GM19035 (cell line): ENCODE results near the gene ADPRH.
A peak's percentile ranks its signal among the peaks of the same experiment; 100 is the strongest.
"Not testable (repeated sequence)": the region's sequence is repeated elsewhere in the genome, so short reads cannot be mapped to it uniquely, and the experiment has no call there.

Experiments
- ATAC-seq: cut with Tn5 transposase; IDR thresholded peaks from one replicate; pipeline ENCODE4 v1.9.1; 2021; ENCODE audit not compliant: unreplicated experiment

The ADPRH gene

DNA sequence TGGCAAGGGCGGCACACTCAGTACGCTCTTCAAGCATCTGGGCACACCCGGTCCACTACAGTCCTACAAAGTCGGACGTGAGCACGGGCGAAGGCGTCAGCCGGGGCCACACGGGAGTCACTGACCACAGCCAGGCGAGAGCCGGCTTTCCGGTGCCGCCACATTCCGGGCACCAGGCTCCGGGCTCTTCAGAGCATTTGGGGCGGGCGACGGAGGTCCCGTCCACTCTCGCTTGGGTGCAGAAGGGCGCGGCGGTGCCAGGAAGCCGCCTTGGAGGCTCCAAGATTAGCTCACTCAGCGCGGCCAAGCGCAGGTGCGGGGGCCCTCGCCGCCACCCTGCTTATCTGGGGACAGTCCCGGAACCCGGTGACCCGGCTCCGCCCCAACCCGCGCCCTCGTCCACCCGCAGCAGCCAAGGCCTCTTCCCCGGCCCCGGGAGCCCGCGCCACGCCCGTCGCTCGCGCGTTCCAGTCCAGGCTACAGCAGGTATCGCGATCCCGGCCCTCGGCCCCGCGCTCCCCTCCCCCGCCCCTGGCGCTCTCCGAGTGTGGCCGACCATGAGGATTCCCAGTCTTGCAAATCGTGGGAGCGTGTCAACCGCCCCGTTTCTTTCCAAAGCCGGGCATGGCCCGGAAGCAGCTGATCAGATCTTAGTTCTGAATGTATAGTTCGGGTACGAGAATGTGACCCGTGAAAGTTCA lies at the start of gene ADPRH:
TSS of gene ADPRH (plus strand) at position 127 of the 701 bp plus-strand sequence. CDS start 2,678 bp downstream, outside the sequence.
- peak; percentile 64 for ATAC-seq

DNA sequence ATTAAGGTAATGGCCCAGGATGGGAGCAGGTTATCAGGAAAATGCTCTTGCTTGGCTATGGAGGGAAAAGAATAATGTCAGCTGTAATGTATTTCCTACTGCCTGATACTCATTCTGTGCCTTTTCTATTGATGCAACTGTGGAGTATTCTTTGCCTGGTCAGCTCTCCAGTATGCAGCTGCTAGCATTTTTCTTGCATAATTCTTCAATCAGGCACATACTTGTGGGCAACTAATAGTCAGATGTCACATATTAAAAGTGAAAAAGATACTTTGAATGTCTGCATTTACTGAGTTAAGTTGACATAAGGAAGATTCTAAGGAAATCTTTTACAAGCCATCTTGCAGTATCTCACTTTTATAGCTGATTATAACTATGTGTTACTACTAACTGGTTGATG lies 49.4 kb upstream of the ADPRH start:
- ATAC-seq, result no peak

DNA sequence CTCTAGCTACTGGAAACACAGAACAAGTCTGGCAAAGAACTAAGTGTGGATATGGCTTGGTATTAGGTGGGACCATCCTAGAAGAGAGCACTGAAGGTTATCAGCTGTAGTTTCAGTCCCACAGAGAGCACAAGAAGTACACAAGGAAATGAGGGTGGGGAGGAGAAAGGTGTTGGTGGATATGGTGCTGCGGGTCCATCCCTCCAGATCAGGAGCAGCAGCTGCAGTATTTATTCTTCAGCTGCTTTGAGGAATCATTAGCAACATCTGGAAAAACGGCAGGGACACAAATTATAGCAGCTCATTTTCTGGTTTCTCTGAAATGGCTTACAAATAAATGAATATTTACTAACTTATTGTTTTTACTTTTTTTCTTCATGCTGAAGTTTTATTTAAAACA lies 48.8 kb upstream of the ADPRH start:
- ATAC-seq, result no peak

DNA sequence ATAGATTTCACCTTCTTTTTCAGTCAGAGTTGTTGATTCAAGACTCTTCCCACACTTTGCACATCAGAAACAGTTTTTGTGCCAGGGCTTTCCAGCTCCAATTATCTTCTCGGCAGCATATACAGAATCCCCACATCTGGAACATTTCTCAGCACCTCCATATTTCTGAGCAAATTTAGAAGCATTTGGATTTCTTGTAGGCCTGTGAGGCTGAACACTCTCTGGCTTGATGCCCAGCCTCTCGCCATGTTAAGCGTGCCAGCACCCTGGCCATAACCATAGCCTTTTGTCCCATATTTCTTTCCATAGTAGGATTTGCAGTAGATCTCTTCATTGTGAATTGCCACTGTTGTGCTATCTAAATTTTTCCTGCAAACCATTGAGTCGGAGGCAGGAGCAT lies 48.1 kb upstream of the ADPRH start:
- ATAC-seq, result no peak

DNA sequence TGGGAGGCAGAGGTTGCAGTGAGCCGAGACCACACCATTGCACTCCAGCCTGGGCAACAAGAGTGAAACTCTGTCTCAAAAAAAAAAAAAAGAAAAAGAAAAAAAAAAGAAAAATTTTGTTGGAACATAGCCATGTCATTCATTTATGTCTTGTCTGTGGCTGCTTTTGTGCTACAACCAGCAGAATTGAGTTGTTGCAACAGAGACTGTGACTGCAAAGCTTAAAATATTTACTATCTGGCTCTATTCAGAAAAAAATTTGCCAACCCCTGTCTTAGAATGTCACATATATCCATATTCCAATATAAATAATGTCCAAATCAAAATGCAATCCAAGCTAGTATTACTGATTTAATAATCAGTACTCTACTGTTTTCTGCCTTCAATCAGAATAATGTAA lies 45.0 kb upstream of the ADPRH start:
- no peak for ATAC-seq

DNA sequence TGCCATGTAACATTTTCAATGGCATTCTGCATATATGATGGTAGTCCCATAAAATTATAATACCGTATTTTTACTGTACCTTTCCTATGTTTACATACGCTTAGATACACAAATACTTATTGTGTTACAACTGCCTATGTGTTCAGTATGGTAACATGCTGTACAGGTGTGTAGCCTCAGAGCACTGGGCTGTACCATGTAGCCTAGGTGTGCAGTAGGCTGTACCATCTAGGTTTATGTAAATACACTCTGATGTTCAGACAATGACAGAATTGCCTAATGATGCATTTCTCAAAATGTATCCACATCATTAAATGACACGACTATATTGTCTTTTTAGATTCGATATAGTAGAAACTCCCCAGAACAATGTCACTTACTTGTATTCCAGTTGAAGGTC lies 42.5 kb upstream of the ADPRH start:
- no peak for ATAC-seq

DNA sequence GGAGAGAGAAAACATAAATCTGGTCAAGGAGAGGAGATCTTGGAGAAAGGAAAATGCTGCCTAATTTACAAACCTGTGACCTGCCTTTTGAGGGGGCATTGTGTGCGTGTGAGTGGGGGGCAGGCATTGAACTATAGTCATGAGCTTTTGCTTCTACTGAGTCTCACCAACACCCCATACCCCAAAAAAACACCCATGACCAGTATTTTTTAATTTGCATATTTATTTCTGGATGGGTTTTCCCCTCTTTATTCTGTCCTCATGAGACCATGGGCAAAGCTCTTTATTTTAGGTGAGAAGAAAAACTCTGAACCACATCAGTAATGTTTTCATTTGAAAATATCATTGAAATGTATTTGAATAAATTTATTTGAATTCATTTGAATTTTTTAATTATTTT lies 40.5 kb upstream of the ADPRH start:
- no peak for ATAC-seq

DNA sequence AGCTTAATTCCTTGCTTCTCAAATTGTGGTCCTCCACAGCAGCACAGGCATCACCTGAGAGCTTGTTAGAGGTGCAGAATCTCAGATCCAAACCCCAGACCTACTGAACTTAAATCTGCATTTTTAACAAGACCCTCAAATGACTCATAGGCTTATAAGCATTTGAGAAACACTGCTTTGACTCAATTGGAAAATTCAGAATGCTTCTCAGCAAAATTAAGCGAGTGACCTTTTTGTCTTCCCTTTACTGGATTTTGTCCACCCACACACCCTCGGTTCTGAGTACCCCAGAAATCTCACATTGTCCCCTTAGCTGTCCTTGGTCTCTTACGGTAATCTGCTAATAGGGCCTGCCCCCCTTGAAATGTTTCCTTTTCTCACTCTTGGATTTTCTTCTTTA lies 37.7 kb upstream of the ADPRH start:
- no peak for ATAC-seq

DNA sequence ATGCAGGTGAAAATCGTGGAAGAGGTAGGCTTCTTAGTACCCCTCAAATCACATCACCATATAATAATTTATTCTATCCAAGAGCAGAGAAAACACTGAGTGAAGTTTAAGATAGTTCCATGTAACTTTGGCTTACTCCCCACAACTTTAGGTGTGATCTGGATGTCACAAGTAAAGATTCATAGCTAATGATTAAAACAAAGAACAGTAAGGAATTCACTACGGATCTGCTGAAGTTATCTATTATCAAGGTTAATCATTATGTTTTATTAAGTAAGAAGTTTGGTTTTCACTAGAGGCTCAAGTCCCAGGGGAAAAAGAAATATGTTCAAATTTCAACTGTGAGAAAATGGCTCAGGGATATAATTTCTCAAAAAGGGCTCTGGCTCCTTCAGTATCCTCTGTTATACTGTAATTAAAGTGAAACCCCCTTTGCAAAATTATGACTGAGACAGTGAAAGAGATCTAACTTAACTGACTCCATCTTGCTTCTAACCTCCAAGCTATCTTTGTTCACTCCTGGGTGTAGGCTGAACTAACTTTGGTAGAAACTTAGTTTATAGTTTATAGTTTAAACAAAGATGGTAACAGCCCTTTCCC lies 37.0 kb upstream of the ADPRH start:
- ATAC-seq, result no peak

DNA sequence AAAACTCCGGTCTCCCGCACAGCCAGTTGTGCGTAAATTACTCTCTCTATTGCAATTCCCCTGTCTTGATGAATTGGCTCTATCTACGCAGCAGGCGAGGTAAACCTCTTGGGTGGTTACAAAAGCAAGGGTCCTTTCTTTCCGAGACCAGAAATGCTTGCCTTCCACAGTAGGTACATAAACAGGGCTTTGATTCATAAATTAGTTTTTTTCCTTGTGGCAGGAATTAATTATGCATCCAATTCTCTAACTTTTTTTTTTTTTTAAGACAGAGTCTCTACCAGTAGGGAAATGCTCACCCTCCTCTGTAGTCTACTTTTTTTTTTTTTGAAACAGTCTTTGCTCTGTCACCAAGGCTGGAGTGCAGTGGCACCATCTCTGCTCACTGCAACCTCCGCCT lies 36.1 kb upstream of the ADPRH start:
- no peak for ATAC-seq

DNA sequence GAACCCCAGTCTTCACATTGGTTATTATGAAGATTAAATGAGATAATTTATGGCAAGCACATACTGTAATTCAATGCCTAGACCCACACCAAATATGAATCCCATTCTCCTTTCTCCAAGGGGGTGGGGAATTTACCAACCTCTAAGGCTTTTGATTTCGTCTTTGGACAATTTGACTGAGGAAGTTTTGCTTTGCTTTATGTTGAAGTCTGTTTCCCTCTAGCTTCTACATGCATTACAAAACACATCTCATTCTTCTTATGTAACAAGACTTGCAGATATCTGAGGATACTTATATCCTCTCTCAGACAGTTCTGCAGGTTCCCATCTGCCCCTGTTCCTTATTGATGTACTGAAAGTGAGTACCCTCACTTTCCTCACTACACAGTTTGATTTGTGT lies 32.1 kb upstream of the ADPRH start:
- ATAC-seq, result no peak

DNA sequence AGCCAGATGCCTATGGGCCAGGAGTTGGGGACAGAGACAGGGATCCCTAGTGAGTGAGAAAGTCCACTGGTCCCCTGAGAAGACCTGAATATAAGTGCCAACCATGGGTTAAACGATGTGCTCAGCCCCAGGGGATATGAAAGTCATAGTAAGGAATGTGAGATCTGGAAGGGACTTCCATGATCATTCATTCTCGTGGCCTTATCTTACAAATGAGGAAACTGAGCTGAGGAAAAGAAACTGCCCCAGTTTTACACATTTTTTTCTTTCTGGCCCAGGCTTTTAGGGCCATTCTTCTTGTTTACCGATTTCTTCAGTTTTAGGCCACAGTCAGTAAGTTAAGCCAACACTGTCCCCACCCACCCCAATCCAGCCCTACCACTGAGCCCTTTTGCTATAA lies 31.0 kb upstream of the ADPRH start:
- ATAC-seq, result no peak

DNA sequence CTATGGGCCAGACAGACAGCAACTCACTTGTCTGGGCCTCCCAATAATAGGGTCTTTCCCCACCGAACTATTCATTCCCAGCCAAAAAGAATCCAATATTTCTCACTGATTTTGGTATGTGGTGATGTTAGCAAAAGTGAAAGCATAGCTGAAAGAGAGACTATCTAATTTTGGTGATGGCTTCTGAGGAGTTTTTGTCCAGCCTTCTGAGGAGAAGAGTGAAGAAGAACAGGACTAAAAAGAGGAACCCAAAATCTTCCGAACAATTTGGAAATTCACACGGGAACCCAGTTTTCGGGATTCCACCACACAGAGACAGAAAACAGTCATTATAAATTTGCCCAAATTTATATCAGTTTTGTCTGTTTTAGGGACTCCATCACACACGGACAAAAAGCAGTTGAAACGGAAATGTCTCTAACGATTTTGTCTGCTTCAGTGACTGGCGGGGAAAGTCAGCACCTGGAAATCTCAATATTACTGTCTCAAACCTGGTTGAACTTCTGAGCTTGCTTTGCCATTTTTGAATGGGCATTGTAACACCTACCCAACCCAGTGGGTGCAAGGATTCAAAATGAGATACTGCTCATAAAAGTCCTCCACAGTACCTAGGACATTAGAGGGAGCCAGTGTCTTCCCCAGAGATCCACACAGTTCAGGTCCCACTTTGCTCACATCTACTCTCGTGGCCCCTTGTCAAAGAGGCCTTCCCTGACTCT lies 28.9 kb upstream of the ADPRH start:
- ATAC-seq, result no peak

DNA sequence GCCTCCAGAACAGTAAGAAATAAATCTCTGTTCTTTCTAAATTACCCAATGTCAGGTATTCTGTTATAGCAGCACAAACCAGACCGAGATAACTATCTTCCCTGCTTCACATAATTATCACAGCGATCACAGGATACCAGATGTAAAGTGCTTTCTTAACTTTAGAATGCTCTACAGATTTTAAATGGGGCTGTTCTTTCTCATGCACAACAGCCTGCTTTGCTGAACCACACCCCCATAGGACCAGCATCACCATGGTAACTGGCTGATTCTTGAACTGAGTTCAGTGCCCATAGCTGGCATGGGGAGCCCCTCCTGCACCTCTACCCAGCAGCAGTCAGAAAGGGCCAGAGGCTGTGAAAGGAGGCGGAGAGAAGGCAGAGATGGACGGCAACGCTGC lies 27.7 kb upstream of the ADPRH start:
- no peak for ATAC-seq

DNA sequence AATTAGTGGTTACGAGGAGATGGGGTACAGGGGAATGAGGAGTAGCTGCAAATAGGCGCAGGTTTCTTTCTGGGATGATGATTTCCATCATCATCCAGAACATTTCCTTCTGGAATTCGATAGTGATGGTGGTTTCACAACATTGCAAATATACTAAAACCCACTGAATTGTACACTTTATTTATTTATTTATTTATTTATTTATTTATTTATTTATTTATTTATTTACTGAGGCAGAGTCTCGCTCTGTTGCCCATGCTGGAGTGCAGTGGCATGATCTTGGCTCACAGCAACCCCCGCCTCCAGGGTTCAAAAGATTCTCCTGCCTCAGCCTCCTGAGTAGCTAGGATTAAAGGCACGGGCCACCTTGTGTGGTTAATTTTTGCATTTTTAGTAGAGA lies 26.4 kb upstream of the ADPRH start:
- ATAC-seq, result not testable (repeated sequence)

DNA sequence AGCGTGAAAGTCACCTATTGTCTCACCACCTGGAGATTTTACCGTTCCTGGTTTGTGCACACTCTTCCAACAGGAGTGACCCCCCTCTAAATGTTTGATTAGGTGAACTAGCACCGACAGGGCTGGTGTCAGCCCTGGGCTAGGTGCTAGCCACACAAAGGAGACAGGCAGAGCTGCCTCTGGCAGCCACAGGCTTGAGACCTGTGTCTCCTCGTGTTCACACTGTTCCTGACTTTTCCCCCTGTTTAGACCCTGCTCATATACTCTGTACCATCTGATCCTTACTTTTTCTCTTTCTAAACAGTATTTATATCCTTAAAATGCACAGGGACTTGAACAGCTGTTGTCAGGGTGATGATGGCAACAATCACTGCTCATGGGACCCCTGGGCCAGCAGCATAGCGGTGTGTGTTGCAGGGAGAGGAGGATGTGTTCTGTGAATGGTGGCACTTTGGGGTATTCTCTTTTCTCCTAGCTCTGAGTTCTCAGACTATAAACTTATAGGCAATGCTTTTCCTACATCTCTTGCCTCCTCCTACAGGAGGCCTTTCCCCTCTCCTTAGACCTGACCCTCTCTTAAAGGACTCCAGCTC lies 25.4 kb upstream of the ADPRH start:
- ATAC-seq, result no peak

DNA sequence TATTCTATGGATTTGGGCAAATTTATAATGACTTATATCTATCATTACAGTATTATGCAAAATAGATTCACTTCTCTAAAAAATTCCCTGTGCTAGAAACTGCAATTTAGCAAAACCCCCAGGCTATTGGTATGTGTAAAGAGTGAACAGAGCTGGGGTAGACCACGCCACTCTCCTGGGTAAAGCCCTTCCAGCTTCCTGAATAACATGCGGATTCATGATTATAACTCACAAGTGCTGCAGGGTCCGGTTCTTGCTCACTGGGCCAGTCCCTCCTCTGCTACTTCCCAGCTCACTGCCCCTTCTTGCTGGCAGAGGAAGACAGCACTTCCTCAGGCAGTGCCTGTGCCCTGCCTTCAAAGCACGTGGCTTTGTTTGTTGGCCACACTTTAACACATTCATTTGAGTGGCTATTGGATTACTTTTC lies 24.0 kb upstream of the ADPRH start:
- ATAC-seq, result no peak

DNA sequence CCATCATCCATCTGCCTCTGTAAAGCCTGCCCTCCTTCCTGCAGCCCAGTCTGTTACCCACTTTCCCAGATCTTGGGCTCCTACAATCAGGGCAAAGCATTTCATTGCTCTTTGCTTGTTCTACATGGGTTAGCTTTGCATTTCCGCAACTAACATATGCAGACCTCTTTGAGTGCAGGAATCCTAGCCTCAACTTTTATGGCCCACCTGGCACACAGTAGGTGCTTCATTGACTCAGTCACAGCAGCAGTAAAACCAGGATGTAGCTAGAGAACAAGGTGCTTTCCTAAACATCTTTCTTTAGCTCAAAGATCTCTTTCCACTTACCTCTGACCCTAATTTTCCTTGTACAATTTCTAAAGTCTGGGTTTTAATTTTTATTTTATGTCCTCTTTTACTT lies 23.4 kb upstream of the ADPRH start:
- no peak for ATAC-seq

DNA sequence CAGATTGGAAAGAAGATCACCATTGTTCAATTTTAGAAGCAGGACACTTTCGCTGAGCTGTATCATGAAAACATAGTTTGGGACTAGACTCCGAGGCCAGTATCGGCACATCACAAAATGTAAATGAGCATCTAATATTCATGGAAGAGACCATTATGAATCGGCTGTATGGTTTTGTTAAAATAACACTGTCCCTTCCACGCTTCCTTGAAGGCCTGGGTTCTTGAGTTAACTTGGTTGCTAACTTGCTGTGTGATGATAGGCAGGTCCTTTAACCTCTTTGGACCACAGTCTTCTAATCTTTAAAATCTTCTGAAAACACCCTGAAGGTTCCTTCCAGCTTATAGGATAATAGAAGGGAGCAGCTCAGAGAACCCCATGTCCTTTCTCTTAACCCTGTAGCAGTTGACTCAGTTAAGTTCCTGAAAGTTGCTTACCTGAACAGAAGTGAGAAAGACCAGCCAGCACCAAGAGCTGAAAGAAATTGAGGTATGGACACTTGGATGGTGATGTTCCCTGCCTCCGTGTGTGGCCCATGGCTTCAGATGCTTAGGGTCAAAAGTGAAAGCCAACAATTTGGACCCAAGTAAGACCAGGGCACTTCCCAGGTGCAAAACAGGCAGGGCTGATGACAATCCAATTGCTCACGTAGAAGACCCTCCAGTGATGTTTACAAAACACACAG lies 22.0 kb upstream of the ADPRH start:
- no peak for ATAC-seq

DNA sequence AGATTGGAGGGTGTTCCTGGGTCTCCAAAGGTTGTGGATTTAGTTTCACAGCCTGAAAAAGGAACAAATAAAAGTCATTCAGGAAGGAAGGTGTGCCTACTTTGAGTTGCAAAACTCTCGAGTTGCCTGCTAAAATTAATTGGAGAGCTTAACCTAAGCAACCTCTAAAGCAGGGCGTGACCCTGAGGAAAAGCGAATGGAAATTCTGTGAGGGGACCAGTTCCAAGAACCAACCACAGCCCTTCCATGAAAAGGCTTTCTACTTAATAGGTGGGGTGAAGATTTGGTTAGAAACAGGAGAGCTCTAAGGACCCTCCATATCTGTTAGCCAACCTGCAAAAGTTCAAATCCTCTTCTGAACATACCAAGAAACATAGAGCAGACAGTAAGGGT lies 21.4 kb upstream of the ADPRH start:
- ATAC-seq, result no peak

DNA sequence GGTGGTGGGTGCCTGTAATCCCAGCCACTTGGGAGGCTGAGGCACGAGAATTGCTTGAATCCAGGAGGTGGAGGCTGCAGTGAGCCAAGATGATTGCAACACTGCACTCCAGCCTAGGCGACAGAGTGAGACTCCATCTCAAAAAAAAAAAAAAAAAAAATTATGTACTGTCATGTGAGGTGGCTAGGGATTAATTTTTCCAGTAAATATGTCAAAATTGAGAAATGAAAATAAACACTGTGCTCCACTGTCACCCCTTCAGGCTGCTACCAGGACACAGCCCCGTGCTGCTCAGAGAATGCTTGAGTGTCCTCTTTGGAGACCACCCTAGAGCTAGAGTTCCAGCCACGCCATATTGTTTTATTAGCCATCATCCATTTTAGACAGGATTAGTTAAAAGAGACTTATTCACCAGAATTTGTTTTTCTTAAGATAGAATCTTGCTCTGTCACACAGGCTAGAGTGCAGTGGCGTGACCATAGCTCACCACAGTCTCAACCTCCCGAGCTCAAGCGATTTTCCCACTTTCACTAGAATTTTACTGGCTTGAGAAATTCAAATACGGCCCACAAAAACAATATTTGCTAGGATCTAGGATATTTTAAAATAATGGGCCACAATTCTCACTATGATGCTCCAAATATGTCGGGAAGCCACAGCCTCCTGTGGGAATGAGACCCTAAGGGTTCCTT lies 20.5 kb upstream of the ADPRH start:
- ATAC-seq, result no peak
